ENCODE measurements around the gene MZT2B.
"Not testable (repeated sequence)": the region's sequence is repeated elsewhere in the genome, so short reads cannot be mapped to it uniquely, and the experiment has no call there.

MZT2B gene

DNA sequence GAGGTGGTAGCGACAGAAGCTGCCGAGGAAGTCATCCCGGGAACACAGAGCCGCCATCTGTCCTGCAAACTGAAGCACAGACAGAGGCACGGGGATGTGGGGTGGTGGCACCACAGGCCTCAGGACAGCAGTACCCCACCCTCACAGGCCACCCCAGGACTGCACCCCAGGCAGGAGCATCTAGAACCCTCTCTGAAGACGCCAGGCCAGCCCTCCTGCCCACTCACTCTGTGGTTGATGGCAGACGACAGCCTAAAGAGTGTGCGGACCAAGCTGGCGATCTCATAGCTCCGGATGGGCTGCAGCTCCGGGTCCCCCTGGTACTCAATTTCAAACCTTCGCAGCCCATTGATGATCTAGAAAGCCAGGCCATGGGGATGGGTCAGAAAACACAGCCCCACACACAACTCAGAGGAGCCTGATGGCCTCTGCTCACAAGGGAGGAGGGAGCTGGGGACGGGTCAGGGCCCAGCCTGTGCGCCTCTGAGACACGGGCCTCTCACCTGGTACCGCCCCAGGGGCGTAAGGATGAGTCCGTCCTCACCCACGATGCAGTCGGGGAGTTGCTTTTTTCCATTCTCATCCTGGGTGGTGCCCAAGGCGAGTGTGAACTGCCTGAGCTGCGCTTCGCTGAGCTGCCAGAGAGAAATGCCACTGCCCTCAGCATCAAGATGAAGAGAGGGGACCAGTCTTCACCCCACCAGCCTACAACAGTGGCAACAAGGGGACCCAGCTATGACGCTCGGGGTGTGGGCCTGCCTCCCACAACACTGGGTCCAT is 29.1 kb upstream of the MZT2B start:
- DNase-seq: no peak

DNA sequence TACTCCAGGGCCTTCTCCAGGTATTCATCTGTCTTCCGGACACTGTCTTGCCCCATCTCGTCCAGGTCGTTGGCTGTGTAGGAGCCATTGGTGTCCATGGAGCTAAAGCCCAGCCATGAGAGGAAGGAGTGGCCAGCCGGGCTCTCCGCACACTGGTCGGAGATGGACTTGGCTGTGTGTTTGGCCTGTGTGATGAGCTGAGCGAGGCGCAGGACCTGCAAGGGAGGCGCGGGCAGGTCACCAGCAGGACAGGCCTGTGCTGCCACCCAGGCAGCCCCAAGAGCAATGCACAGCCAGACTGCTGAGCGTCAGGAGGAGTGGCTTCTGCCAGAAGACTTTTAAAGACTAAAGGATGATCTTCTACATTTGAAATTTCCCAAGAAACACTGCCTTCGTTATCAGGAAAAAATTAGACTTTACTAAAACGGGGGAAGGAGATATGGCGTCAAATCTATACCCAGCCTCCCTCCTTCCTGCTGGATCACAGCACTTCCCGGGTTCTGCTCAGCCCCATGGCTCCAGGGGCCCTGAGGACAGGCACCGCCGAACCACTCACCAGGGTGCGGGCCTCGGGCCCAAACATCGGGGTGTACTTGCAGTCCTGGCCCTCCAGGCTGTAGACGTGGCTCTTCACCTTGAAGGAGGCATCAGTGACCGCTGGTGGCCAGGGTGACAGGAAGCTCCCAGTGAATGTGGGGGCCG is 28.2 kb upstream of the MZT2B start:
- not testable (repeated sequence) for DNase-seq

DNA sequence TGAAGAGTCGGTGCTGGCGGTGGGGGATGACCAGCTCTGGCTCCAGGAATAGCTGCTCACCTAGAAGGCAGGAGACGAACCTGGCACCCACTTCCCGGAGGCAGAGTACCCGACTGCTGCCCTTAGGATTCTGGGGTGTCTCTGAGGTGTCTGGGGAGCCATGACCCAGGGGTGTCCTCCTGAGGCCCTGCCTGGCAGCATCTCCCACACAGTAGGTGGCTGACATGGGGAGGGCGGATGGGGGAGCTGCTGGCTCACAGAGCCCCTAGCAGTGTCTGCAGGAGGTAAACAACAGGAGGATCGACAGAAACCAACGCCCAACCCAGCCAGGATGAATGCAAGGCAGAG is 27.7 kb upstream of the MZT2B start:
- not testable (repeated sequence) for DNase-seq

DNA sequence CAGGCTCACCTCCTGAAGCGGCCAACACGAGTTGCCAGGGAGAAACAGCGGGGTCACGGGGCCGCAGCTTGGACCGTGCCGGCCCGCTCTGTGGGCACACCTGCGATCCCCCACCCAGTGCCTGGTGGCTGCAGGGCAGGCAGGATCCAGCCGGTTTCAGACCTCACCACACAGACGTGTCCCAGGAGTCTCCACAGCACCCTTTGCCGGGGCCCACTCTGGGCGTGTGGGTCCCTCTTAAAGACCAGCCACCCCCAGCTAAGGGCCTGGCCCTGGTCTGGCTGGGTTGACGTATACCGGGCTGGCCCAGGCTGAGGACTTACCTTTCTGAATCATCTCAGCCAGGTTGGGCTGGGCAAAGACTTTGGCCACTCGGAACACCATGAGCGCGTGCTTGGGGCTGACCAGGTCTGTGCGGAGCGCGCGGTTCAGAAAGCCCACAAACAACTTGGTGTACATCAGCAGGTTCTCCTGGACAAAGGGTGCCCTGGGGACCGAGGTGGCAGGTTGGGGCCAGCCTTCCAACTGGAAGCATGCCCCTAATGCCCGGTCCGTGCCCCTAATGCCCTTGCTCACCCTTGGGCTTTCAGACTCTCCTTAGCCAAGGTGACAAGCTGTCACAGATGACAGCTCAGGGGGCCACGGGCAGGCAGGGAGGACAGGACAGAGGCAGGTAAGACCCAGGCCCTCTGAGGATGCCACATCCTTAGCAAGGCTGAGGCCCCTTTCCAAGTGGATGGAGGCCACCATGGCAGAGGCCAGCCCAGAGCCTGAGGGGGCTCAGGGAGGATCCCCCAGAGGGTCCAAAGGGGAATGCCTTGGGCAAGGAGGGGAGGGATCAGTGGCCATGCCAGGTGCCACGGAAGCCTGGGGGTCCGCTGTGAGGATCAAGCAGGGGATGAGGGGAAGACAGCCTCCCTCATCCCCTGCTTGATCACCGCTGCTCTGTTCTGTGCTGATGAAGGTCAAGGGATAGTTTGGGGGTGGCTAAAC is 27.0 kb upstream of the MZT2B start:
- no peak for DNase-seq

DNA sequence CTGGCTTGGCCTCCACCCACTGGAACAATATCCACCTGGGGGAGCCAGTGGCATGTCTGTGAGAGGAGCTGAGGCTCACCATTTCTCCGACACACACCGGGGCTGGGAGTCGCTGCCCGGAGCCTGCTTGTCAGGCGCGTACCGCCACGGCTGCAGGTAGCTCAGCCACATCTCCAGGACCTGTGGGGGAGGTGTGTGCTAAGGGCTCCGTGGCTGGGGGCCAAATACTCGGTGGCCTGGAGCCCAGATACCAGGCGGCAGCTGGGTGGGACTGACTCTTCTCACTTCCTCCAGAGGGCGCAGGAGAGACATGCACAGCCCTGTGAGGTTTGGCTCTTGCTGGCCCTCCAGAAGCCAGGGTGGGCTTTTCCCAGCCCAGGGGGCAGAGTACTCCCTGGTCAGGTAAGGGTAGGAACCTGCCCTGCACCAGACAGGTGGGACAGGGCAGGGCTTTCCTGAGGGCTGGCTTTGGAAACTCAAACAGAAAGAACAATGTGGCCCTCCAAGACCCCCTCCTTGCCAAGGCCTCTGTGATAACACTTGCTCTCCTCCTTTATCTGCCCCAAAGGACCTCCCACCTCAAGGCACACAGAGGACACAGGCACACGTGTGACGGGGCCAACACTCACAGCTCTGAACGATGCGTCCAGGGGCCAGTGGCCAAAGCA is 26.0 kb upstream of the MZT2B start:
- peak; percentile 86 to 88 for DNase-seq

DNA sequence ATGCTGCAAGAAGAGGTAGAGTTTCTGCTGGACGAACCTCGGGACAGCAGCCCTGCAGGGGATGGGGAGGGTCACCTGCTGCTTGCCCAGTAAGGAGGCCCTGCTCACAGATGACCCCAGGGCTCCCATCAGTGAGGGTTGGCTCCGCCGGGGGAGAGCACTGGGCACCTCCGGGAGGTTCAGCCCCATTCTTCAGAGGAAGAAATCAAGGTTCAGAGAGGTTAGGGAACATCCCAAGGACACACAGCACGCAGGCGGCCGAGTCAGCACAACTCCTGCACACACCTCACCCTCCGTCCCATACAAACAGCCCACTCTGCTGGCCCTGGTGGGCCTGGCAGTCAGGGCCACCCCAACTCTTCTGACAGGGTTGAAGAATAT is 25.4 kb upstream of the MZT2B start:
- no peak for DNase-seq

DNA sequence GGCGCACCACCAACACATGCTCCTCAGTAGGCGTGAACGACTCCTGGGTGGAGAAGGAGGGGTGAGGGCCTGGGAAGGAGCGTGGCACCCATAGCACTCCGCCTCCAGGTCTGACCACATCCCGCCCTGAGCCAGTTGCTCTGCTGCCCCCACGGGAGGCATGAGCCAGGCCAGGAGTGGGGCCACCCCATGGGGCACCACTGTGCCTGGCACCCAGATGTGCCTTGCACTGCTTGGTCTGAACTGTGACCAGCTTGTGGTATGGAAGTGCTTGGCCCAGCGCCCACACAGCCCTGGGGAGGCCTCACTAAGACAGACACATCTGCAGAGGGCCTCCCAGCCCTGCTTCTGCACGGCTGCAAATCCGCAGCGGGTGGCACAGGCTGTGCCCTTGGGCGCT is 24.7 kb upstream of the MZT2B start:
- peak in 1 of 2 experiments; percentile 5 for DNase-seq

DNA sequence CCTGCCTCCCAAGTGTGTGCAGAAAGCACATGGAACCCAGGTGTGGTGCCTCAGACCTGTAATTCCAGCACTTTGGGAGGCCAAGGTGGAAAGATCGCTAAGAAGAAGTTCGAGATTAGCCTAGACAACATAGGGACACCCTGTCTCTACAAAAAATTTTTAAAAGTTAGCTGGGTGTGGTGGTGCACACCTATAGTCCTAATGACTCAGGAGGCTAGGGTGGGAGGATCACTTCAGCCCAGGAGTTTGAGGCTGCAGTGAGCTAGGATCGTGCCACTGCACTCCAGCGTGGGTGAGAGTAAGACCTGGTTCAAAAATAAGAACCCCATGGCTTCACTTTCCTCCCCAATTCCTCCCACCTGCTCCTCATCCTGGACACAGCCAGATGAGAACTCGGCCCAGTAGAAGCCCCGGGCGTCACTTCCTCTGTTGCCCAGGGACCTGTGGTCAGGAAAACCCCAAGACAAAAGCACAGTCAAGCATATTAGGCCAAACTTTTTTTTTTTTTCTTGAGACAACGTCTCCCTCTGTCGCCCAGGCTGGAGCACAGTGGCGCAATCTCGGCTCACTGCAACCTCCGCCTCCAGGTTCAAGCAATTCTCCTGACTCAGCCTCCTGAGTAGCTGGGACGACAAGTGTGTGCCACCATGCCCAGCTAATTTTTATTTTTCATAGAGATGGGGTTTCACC is 24.1 kb upstream of the MZT2B start:
- DNase-seq: not testable (repeated sequence)

DNA sequence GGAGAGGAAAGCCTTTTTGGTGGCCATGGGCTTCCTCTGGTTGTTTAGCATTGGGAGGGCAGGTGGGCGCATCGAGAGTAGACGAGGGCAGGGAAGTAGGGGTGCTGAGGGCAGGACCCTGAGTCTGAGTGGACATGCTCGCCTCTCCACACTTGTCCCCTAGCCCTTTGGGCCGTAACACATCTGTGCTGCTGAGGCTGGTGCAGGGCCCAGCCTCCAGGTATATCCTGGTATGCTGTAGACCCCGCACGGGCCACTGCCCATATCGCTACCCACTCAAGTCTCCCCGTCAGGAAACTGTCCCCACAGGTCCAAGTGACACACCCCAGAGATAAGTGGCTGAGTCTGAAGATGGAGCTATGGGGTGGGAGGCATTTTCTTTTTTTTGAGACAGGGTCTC is 23.4 kb upstream of the MZT2B start:
- DNase-seq: no peak

DNA sequence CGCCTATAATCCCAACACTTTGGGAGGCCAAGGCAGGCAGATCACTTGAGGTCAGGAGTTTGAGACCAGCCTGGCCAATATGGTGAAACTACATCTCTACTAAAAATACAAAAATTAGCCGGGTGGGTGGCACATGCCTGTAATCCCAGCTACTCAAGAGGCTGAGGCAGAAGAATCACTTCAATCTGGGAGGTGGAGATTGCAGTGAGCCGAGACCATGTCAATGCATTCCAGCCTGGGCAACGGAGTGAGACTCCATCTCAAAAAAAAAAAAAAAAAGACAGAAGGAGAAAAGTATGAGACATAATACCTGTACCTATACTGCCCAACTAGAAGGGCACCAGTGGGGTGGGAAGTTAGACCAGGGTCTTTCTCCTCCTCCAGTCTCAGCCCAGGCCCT is 22.7 kb upstream of the MZT2B start:
- not testable (repeated sequence) for DNase-seq

DNA sequence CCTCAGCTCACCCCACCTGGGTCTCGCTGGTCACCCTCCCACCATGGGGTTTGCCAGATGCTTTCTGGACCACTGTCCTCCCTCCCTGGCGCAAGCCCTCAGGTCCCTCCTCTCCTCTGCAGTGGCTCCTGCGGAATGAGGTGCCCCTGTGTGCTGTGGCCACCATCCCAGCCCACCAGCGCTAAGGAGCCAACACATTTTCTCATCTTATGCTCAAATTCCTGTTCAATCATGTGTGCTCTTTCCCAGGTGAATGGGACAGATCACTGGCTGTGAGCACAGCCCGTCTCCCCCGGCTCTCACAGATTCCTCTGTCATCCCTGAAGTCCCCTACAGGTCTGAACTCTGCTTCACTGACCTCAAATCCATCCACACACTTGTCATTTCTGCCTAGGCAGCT is 21.9 kb upstream of the MZT2B start:
- no peak for DNase-seq

DNA sequence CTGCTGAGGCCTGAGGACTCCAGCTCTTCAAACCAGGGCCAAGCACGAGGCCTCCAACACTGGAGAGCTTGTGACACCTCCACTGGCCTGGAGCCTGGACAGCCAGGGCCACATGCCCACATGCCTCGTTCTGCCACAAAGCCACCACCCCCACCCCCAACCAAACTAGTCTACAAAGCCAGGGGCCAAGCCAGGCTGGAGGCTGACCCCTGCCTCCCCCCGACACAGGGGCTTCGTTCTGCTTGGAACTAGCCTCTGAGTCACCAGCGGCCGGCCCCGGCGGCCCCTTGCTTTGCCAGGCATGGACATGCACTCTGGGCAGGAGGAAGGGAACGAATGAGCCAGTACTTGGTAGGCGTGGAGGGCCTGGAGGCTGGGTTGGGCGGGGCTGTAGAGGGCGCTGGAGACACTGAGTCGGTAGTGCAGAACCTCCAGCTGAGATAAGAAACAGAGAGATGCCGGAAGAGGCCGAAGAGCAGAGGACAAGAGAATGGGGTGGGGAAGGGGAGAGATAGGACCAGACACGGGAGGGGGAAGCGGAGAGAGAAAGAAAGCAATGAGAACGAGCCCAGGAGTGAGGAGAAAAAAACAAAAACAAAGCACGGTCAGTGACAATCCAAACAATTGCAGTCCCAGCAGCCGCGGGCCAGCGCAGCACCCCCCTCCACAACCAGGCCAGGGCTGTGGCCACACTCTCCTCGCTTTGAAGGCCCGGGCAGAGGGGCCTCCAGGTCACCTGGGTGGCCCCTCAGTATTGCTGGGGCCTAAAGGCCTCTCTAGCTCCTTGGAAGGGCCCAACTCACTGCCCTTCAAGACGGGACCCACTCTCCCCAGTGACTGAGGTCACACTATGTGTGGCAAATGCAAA is 21.0 kb upstream of the MZT2B start:
- DNase-seq: not testable (repeated sequence)

DNA sequence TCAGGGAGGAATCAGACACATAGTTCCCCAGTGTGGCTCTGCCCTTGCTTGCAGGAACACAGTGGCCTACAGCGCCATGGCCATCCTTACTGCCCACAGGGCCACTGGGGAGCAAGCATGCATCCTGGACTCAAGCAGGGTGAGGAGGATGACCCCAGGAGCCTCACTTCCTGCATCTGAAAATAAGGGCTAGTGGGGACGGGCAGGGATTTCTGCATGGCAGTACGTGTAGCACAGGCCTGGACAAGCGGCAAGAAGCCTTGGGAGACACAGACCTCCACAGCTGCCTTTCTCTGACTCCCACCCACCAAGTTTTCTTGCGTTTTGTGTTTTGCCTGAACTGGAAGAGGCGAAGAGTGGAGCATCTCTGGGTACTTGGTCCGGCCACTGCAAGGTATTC is 19.6 kb upstream of the MZT2B start:
- DNase-seq: not testable (repeated sequence)

DNA sequence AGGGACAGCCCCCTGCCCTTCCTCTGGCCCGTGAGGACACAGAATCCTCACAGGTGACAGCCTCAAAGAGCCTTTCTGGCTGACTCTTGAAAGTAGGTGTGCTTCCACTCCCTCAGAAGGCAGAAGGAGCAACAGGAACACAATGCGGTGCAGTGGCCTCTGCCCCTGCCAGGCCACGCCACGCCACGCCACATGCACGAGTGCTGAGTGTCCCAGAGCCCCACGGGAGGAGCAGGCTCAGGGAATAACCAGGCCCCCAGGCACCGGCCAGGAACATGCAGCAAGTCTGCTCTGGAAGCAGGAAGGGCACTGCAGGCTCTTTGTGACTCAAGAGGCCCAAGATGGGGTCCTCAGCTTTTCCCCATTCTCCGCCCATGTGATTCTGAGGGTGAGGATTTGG is 19.1 kb upstream of the MZT2B start:
- no peak for DNase-seq

DNA sequence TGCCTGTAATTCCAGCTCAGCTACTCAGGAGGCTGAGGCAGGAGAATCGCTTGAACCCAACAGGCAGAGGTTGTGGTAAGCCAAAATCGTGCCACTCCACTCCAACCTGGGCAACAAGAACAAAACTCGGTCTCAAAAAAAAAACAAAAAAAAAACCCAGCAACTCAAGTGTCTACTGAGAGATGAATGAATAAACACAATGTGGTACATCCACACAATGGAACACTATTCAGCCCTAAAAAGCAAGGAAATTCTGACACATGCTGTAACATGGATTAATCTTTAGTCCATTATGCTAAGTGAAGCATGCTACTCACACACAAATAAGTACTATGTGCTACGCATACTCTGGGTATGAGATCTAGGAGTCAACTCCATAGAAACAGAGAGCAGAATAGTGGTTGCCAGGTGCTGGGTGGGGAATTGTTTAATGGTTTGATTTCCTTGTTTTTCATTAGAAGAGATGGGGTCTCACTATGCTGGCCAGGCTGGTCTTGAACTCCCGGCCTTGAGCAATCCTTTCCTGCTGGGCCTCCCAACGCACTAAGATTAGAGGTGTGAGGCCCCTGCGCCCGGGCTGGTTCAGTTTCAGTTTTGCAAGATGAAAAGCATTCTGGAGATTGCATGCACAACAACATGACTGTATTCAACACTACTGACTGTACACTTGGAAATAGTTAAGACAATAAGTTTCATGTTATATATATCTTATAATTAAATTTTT is 16.6 kb upstream of the MZT2B start:
- no peak for DNase-seq

DNA sequence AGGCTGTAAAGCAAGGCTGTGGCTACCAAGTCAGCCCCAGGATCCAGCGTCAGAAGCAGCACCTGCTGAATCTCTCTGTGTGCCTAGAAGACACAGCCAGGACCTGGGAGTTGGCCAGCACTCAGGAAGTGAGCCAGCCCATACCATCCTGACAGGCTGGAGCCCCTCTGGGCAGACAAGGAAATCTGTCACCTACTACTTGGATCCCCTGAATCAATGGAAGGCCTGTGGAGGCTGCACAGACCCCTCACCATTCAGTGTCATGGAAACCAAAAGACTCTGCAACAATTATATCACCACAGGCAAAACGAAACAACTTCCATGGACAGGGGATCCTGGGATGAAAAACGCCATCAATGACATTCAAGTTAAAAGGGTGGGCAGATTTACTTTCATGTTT is 15.5 kb upstream of the MZT2B start:
- not testable (repeated sequence) for DNase-seq

DNA sequence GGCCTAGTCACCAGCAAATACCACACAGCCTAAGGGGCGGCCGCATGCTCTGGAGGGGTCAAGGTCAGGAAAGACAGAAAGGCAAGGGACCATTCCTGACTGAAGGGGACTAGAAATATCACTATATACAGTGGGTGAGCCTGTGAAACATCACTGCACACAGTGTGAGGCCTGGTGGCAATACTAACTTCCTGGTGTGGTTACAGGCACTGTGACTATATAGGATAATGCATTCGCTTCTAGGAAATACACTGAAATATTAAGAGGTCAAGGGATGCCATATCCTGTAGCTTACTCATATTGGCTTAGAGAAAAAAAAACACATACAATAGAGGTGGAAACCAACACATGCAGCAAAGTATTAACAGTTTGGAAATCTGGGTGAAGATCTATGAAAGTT is 12.9 kb upstream of the MZT2B start:
- DNase-seq: not testable (repeated sequence)

DNA sequence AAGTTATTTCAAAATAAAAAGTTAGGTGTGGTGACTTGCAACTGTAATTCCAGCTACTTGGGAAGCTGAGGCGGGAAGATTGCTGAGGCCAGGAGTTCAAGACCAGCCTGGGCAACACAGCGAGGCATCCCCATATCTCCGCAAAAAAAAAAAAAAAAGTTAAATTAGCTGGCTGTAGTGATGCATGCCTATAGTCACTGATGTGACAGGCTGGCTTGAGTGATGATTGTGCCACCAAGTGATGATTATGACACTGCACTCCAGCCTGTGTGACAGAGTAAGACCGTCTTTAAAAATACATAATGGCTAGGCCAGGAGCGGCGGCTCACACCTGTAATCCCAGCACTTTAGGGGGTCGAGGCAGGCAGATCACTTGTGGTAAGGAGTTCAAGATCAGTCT is 12.2 kb upstream of the MZT2B start:
- no peak for DNase-seq

DNA sequence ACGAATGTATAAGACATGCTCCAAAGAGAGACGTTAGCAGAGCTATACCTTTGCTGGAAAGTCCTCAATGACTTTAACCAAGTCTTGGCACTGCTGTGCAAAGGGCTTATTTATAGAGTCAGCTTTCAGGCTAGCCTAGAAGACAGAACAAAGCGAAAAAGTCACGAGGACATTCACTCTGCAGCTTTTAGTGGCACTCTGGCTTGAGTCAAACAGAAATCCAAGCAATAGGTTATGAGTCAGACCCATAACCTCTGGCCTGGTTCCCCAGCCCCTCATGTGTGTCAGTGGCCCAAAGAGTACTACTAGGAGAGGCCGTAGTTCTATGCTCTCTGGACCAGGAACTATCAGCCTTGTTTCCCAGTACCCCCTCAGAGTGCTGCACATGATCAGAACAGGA is 7.2 kb upstream of the MZT2B start:
- DNase-seq: not testable (repeated sequence)
